Activated T-helper 2 cell treated with anti-CD3 and anti-CD28 coated beads, Interferon-gamma antibody, Interleukin-2, Interleukin-4, amounts not matched to agents 10 μg/mL and 5 μg/mL and 100 μg/mL, durations not matched to agents 14 hours and 24 hours and 36 hours (primary cell): ENCODE measurements around the gene RBM25. TPM values are rescaled to one million over a fixed set of nuclear protein-coding genes. Genes with fewer than 3 reads are reported as not detected.

Experiments
- DNase-seq: peaks from one replicate; pipeline ENCODE4 v3.0.0; 2021; ENCODE audit warnings: low spot score
- H3K27ac Mint-ChIP-seq: one replicate; pipeline ENCODE4 v1.8.0; 2021; ENCODE audit warnings: mixed read lengths
- H3K27me3 Mint-ChIP-seq: one replicate; pipeline ENCODE4 v1.8.0; 2021; ENCODE audit warnings: low read depth, mixed read lengths
- H3K36me3 Mint-ChIP-seq: one replicate; pipeline ENCODE4 v1.8.0; 2021; ENCODE audit warnings: low read depth, mixed read lengths
- H3K4me1 Mint-ChIP-seq: one replicate; pipeline ENCODE4 v1.8.0; 2021; ENCODE audit warnings: low read depth, mixed read lengths
- H3K4me3 Mint-ChIP-seq: one replicate; pipeline ENCODE4 v1.8.0; 2021; ENCODE audit warnings: low read depth, mild to moderate bottlenecking, moderate library complexity, mixed read lengths
- H3K9me3 Mint-ChIP-seq: one replicate; pipeline ENCODE4 v1.8.0; 2021; ENCODE audit warnings: mixed read lengths
- intact Hi-C: fragments of 100-400 bp; cut with micrococcal nuclease; formaldehyde crosslinking; loops from one replicate; pipeline ENCODE4 v1.15.1; 2023
- total RNA-seq: library from RNA; stranded (reverse); gene quantifications from 2 replicates; pipeline ENCODE4 v1.2.3, GENCODE V29; 2022

RBM25 gene
- total RNA-seq, 1 donor from 2014 or later, result 121 TPM

- H3K4me3 Mint-ChIP-seq, result no peak overlapping the region
- no peaks in the 10 kb centered on the region for H3K27me3 Mint-ChIP-seq
- no peak for DNase-seq
- H3K27ac Mint-ChIP-seq, result no peak overlapping the region
- peaks cover 2% of the 10 kb centered on the region for H3K4me1 Mint-ChIP-seq
- no peaks in the 10 kb centered on the region for H3K9me3 Mint-ChIP-seq
- intact Hi-C loops, result no loop called here
- H3K36me3 Mint-ChIP-seq, result no peaks in the 10 kb centered on the region
Observed at GRCh38 chr14:73047808-73048207, 10.5 kb upstream of the RBM25 start.

GRCh38 chr14:73049428-73049827 lies 8.9 kb upstream of the RBM25 start:
- Mint-ChIP-seq H3K4me3 (no peak overlapping the region), H3K27ac (no peak overlapping the region), H3K27me3 (no peaks in the 10 kb centered on the region), H3K36me3 (no peaks in the 10 kb centered on the region), H3K9me3 (no peaks in the 10 kb centered on the region), H3K4me1 (peaks cover 2% of the 10 kb centered on the region)
- DNase-seq, result no peak
- intact Hi-C loops, result no loop called here

DNA sequence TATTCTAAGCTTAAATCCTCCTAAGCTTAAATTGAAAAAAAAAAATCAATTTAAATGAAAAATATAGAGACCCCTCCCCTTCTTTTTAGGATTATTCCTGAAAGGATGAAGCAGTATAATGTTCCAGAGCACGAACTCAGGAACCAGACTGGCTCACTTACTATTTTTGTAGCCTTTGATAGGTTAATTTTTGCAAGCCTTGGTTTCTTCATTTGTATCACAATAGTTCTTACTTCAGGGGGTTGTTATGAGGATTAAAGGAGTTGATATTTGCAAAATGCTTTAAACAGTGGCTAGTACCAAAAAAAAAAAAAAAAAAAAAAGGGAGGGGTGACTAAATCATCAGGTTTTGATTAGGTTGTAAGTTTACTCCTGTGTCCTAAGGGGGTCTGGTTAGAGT lies 3.1 kb upstream of the RBM25 start:
- Mint-ChIP-seq H3K4me3 (no peak overlapping the region), H3K36me3 (peaks cover 4% of the 10 kb centered on the region), H3K4me1 (peaks cover 8% of the 10 kb centered on the region), H3K9me3 (no peaks in the 10 kb centered on the region), H3K27me3 (no peaks in the 10 kb centered on the region), H3K27ac (no peak overlapping the region)
- DNase-seq, result no peak
- intact Hi-C loops, result loop anchor here (10.0 kb wide), 1 partner anchor 660 kb away; the partner anchor contains the start of gene PNMA1

DNA sequence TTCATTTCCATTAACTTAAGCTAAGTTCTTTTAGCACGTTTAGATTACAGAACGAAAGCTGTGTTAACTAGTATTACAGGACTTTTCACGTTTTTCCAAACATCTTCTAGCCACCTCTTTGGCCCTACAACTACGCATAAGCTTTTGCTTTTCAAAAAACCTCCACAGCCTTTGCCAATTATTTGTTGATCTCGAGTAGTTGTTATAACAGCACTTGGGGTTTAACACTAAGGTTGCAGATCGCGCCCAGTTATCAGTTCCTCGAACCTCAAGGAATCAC lies 450 bp upstream of the RBM25 start:
- peaks cover 22% of the 10 kb centered on the region for H3K4me1 Mint-ChIP-seq
- no peaks in the 10 kb centered on the region for H3K9me3 Mint-ChIP-seq
- H3K27ac Mint-ChIP-seq, result no peak overlapping the region
- intact Hi-C loops, result loop anchor here (1.0 to 10.0 kb wide), 4 partner anchors 31 to 657 kb away; partner anchors contain the start of genes PNMA1, PSEN1, RIOX1 and ZFYVE1
- DNase-seq, result no peak
- H3K27me3 Mint-ChIP-seq, result no peaks in the 10 kb centered on the region
- H3K4me3 Mint-ChIP-seq, result no peak overlapping the region
- peaks cover 23% of the 10 kb centered on the region for H3K36me3 Mint-ChIP-seq

DNA sequence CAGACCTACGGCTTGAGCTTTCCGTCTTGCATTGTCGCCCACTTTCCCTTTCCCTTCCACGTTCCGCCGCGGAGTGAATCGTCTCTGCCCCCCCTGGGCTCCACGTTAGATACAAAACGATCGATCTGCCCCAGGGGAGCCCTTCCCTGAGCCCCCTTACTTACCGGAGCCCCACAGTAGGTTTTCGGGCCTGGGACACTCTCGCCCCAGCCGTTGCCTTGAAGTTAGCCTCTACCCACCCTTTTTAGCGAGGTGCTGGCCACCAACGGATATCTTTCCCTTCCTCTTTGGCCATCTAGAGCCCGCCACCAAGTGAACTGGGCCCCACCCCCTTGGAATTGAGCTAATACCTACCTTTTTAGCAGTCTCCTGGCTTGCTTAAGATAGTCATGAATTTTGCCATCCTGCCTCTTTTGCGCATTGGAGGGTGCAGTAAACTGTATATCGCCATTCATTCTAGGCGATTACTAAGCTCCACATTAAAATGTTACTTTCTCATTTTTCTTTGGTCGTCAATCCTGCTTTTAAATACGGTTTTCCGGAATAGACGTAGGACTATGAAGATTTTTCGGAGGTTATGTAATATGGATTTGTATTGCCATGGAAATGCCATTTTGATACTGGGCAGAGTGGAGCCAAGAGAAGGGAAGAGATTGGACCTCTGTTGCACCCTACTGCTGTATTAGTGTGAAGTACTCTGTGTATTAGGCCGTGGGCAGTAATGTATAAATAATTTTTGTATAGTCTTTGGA lies 764 bp downstream of the RBM25 start:
- intact Hi-C loops, result loop anchor here (1.0 to 10.0 kb wide), 4 partner anchors 32 to 656 kb away; partner anchors contain the start of genes PNMA1, PSEN1, RIOX1 and ZFYVE1
- DNase-seq, result peak; percentile 51
- H3K36me3 Mint-ChIP-seq, result peaks cover 33% of the 10 kb centered on the region
- H3K27ac Mint-ChIP-seq, result no peak overlapping the region
- no peaks in the 10 kb centered on the region for H3K9me3 Mint-ChIP-seq
- H3K27me3 Mint-ChIP-seq, result no peaks in the 10 kb centered on the region
- H3K4me3 Mint-ChIP-seq, result no peak overlapping the region
- H3K4me1 Mint-ChIP-seq, result peaks cover 24% of the 10 kb centered on the region

- H3K4me1 Mint-ChIP-seq, result peaks cover 3% of the 10 kb centered on the region
- DNase-seq, result no peak
- H3K36me3 Mint-ChIP-seq, result peaks cover 35% of the 10 kb centered on the region
- no peak overlapping the region for H3K4me3 Mint-ChIP-seq
- intact Hi-C loops, result no loop called here
- no peaks in the 10 kb centered on the region for H3K9me3 Mint-ChIP-seq
- H3K27me3 Mint-ChIP-seq, result no peaks in the 10 kb centered on the region
- no peak overlapping the region for H3K27ac Mint-ChIP-seq
Observed at GRCh38 chr14:73069585-73069984, 11.3 kb downstream of the RBM25 start.

DNA sequence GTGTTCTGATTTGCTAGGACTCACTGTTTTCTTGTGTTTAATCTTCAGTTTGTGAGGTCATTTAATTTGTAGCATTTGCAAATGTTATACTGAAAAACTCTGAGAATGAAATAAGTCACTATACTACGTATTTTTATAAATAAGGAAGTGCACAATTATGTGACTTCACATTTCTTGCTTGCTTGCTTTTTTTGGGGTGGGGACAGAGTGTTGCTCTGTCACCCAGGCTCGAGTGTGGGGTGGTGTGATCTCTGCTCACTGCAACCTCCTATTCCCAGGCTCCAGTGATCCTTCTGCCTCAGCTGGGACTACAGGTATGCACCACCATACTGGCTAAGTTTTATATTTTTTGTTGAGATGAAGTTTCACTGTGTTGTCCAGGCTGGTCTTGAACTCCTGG lies 32.7 kb downstream of the RBM25 start:
- H3K36me3 Mint-ChIP-seq, result peaks cover 59% of the 10 kb centered on the region
- H3K9me3 Mint-ChIP-seq, result no peaks in the 10 kb centered on the region

GRCh38 chr14:73097421-73097820 lies 39.1 kb downstream of the RBM25 start:
- H3K9me3 Mint-ChIP-seq, result no peaks in the 10 kb centered on the region
- H3K27me3 Mint-ChIP-seq, result no peaks in the 10 kb centered on the region
- H3K4me3 Mint-ChIP-seq, result no peak overlapping the region
- no peak overlapping the region for H3K27ac Mint-ChIP-seq
- H3K4me1 Mint-ChIP-seq, result peaks cover 2% of the 10 kb centered on the region
- intact Hi-C loops, result no loop called here
- peaks cover 56% of the 10 kb centered on the region for H3K36me3 Mint-ChIP-seq
- no peak for DNase-seq

More for the DNA sequence above, 32.7 kb downstream of the RBM25 start:
- Mint-ChIP-seq H3K27ac (no peak overlapping the region), H3K4me1 (peaks cover 4% of the 10 kb centered on the region), H3K27me3 (no peaks in the 10 kb centered on the region), H3K4me3 (no peak overlapping the region)
- no peak for DNase-seq
- intact Hi-C loops, result no loop called here

DNA sequence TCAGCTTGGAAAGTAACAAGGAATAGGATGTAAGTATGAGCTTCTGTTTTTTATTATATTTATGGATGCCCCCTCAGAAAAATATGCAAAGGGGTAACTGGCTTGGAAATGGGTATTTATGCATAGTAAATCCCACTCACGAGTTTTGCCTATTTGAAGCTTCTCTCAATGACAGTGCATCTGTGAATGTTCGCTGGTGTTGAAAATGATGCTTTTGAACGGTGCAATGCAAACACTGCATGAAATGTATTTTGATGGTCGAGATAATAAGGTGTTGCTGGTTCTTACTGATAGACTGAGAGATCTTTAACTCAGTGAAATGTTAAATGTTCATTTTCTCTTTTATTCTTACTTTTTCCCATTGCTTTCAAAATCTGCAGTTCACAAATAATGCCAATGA lies 42.0 kb downstream of the RBM25 start:
- H3K27me3 Mint-ChIP-seq, result no peaks in the 10 kb centered on the region
- intact Hi-C loops, result no loop called here
- no peak overlapping the region for H3K27ac Mint-ChIP-seq
- peaks cover 69% of the 10 kb centered on the region for H3K36me3 Mint-ChIP-seq
- DNase-seq, result no peak
- no peaks in the 10 kb centered on the region for H3K9me3 Mint-ChIP-seq
- no peak overlapping the region for H3K4me3 Mint-ChIP-seq
- peaks cover 2% of the 10 kb centered on the region for H3K4me1 Mint-ChIP-seq

DNA sequence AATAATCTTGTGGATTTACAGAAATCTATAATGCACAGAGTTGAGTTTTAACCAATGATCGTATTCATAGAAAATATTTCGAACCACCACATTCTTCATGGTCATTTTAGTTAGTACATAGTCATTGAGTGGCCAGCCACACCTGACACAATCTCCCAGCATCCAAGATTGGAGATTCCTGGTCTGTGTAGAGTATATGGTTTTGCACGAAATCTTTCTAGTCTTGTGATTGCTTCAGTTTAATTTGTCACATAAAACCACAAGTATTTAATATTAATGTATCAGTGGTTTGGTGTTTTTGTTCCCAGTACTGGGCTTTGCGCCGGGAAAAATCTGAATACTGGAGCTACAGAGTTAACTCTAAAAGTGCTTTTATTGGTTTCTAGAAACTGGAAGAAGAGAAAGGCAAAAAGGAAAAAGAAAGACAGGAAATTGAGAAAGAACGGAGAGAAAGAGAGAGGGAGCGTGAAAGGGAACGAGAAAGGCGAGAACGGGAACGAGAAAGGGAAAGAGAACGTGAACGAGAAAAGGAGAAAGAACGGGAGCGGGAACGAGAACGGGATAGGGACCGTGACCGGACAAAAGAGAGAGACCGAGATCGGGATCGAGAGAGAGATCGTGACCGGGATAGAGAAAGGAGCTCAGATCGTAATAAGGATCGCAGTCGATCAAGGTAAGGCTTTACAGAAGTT lies 44.6 kb downstream of the RBM25 start:
- no peak overlapping the region for H3K27ac Mint-ChIP-seq
- DNase-seq, result no peak
- intact Hi-C loops, result no loop called here
- H3K4me1 Mint-ChIP-seq, result no peaks in the 10 kb centered on the region
- no peak overlapping the region for H3K4me3 Mint-ChIP-seq
- no peaks in the 10 kb centered on the region for H3K27me3 Mint-ChIP-seq
- H3K9me3 Mint-ChIP-seq, result no peaks in the 10 kb centered on the region
- H3K36me3 Mint-ChIP-seq, result peaks cover 73% of the 10 kb centered on the region

DNA sequence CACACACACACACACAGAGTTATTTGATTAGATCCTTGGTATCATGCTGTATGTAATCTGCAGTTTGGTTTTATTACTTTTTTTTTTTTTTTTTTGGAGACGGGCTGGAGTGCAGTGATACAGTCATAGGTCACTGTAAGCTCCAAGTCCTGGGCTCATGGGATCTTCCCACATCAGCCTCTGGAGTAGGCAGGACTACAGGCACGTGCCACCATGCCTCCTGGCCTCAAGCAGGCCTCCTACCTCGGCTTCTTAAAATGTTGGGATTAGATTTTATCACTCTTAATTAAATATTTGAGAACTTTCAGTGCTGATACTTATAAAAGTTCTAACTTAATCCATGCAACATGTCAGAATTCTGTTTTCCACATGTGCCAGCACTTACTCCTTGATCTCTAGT lies 46.7 kb downstream of the RBM25 start:
- H3K27ac Mint-ChIP-seq, result no peak overlapping the region
- peaks cover 74% of the 10 kb centered on the region for H3K36me3 Mint-ChIP-seq
- intact Hi-C loops, result no loop called here
- H3K9me3 Mint-ChIP-seq, result no peaks in the 10 kb centered on the region
- no peak for DNase-seq
- peaks cover 4% of the 10 kb centered on the region for H3K4me1 Mint-ChIP-seq
- no peaks in the 10 kb centered on the region for H3K27me3 Mint-ChIP-seq
- H3K4me3 Mint-ChIP-seq, result no peak overlapping the region

DNA sequence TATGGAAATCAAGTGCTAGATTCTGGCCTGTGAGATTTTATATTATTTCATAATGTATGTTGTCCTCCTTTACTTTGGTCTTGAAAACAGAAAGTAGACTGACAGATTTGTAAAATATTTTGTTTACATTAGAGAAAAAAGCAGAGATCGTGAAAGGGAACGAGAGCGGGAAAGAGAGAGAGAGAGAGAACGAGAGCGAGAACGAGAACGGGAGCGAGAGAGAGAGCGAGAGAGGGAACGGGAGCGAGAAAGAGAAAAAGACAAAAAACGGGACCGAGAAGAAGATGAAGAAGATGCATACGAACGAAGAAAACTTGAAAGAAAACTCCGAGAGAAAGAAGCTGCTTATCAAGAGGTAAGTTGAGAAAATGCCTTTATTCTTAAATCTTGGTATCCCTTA lies 47.4 kb downstream of the RBM25 start:
- H3K4me3 Mint-ChIP-seq, result no peak overlapping the region
- H3K9me3 Mint-ChIP-seq, result no peaks in the 10 kb centered on the region
- peaks cover 74% of the 10 kb centered on the region for H3K36me3 Mint-ChIP-seq
- no peak overlapping the region for H3K27ac Mint-ChIP-seq
- no peak for DNase-seq
- H3K4me1 Mint-ChIP-seq, result peaks cover 4% of the 10 kb centered on the region
- H3K27me3 Mint-ChIP-seq, result no peaks in the 10 kb centered on the region
- intact Hi-C loops, result no loop called here

DNA sequence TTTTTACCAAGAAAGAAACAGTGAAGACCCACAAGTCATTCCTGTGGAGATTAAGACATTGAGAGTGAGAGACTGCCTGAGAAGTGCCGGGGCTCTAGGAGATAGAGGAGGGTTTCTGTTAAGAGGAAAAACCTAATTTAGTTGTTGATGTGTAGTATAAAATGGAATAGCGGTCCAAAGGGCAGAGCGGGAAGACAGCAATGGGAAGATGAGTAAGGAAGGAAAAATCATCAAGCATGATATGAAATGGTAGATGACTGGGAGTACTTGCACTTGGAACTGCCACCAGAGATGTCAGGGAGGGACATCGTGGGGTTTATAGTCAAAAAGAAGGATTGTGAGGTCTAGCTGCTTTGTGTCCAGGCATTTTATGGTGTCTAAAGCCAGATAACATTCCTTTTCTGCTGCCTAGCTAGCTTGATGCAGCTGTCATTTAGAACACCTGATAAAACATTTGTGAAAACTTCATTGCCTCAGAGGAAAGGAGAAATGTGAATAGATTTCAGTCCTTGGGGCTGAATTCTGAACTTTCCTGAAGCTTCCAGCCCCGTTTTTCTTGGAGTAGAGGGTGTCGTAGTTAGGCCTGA lies 57.8 kb downstream of the RBM25 start:
- DNase-seq, result no peak
- no peaks in the 10 kb centered on the region for H3K27me3 Mint-ChIP-seq
- H3K4me3 Mint-ChIP-seq, result no peak overlapping the region
- H3K9me3 Mint-ChIP-seq, result no peaks in the 10 kb centered on the region
- peaks cover 69% of the 10 kb centered on the region for H3K36me3 Mint-ChIP-seq
- no peaks in the 10 kb centered on the region for H3K4me1 Mint-ChIP-seq
- H3K27ac Mint-ChIP-seq, result peak overlapping the region; percentile 2
- intact Hi-C loops, result no loop called here
